ENCODE measurements around the gene STYXL2.

Gene STYXL2

GRCh38 chr1:167076136-167076710, 17.7 kb upstream of the STYXL2 start:
- H3K27ac ChIP-seq = no peak overlapping the region
- no peaks in the 10 kb centered on the region for H3K27me3 ChIP-seq

GRCh38 chr1:167077128-167077867, 16.6 kb upstream of the STYXL2 start:
- no peak overlapping the region for H3K4me2 ChIP-seq
- no peaks in the 10 kb centered on the region for H3K27me3 ChIP-seq
- no peak overlapping the region for H3K27ac ChIP-seq
- no peaks in the 10 kb centered on the region for H3K36me3 ChIP-seq
- no peaks in the 10 kb centered on the region for H3K9me3 ChIP-seq (replicated peaks in 1 of 11)
- H3K4me3 ChIP-seq = no peak overlapping the region
- no peak for TF ChIP-seq Cebpa-rat (IDR thresholded peaks at IDR 0.05)
- no peaks in the 10 kb centered on the region for H4K20me1 ChIP-seq
- H3K9ac ChIP-seq = no peak overlapping the region
- no peaks in the 10 kb centered on the region for H3K4me1 ChIP-seq

More at GRCh38 chr1:167076136-167076710, 17.7 kb upstream of the STYXL2 start:
- Histone ChIP-seq H3K4me2 (no peak overlapping the region), H3K4me1 (no peaks in the 10 kb centered on the region), H3K9ac (no peak overlapping the region), H3K9me3 (replicated peaks in 1 of 11) (no peaks in the 10 kb centered on the region), H3K36me3 (no peaks in the 10 kb centered on the region), H4K20me1 (no peaks in the 10 kb centered on the region), H3K4me3 (no peak overlapping the region)
- no peak for TF ChIP-seq Cebpa-rat (IDR thresholded peaks at IDR 0.05)

- H4K20me1 ChIP-seq = no peaks in the 10 kb centered on the region
- no peak for TF ChIP-seq Cebpa-rat (IDR thresholded peaks at IDR 0.05)
- H3K4me1 ChIP-seq = peaks cover 0 to 5% (median 0%) of the 10 kb centered on the region in 10 experiments; a peak in 6 of 20 replicates
- no peaks in the 10 kb centered on the region for H3K27me3 ChIP-seq
- H3K4me2 ChIP-seq = no peak overlapping the region
- no peaks in the 10 kb centered on the region for H3K9me3 ChIP-seq (replicated peaks in 1 of 11)
- H3K36me3 ChIP-seq = no peaks in the 10 kb centered on the region
- H3K27ac ChIP-seq = no peak overlapping the region
- no peak overlapping the region for H3K4me3 ChIP-seq
- no peak overlapping the region for H3K9ac ChIP-seq
Observed at GRCh38 chr1:167077868-167078210, 16.0 kb upstream of the STYXL2 start.

- Histone ChIP-seq H4K20me1 (no peaks in the 10 kb centered on the region), H3K36me3 (no peaks in the 10 kb centered on the region), H3K9me3 (replicated peaks in 1 of 11) (no peaks in the 10 kb centered on the region), H3K4me3 (no peak overlapping the region), H3K27ac (no peak overlapping the region), H3K4me2 (no peak overlapping the region), H3K27me3 (no peaks in the 10 kb centered on the region), H3K9ac (no peak overlapping the region), H3K4me1 (peaks cover 0 to 8% (median 0%) of the 10 kb centered on the region in 10 experiments; a peak in 6 of 20 replicates)
- TF ChIP-seq Cebpa-rat (IDR thresholded peaks at IDR 0.05) = no peak
Observed at GRCh38 chr1:167081594-167082156, 12.2 kb upstream of the STYXL2 start.

GRCh38 chr1:167082511-167083027, 11.3 kb upstream of the STYXL2 start:
- Histone ChIP-seq H3K4me1 (peaks cover 0 to 8% (median 0%) of the 10 kb centered on the region in 10 experiments; a peak in 6 of 20 replicates), H3K9ac (no peak overlapping the region), H3K27me3 (no peaks in the 10 kb centered on the region), H3K9me3 (replicated peaks in 1 of 11) (no peaks in the 10 kb centered on the region), H3K4me2 (peak overlapping the region in 5 of 11 experiments; percentile 18 to 47 (median 24); a peak in 6 of 22 replicates), H4K20me1 (no peaks in the 10 kb centered on the region), H3K27ac (no peak overlapping the region), H3K4me3 (no peak overlapping the region), H3K36me3 (no peaks in the 10 kb centered on the region)
- no peak for TF ChIP-seq Cebpa-rat (IDR thresholded peaks at IDR 0.05)

GRCh38 chr1:167083066-167083665, 10.7 kb upstream of the STYXL2 start:
- Histone ChIP-seq H3K4me2 (peak overlapping the region in 5 of 11 experiments; percentile 18 to 47 (median 24); a peak in 6 of 22 replicates), H3K9ac (no peak overlapping the region), H3K36me3 (no peaks in the 10 kb centered on the region), H3K4me1 (peaks cover 0 to 8% (median 0%) of the 10 kb centered on the region in 10 experiments; a peak in 6 of 20 replicates), H4K20me1 (no peaks in the 10 kb centered on the region), H3K4me3 (no peak overlapping the region), H3K27me3 (no peaks in the 10 kb centered on the region), H3K27ac (no peak overlapping the region), H3K9me3 (replicated peaks in 1 of 11) (no peaks in the 10 kb centered on the region)
- no peak for TF ChIP-seq Cebpa-rat (IDR thresholded peaks at IDR 0.05)

GRCh38 chr1:167083871-167084270, 10.0 kb upstream of the STYXL2 start:
- Histone ChIP-seq H3K36me3 (no peaks in the 10 kb centered on the region), H3K9ac (no peak overlapping the region), H3K27ac (no peak overlapping the region), H3K9me3 (replicated peaks in 1 of 11) (no peaks in the 10 kb centered on the region), H3K4me3 (no peak overlapping the region), H3K4me2 (no peak overlapping the region), H3K4me1 (peaks cover 0 to 8% (median 0%) of the 10 kb centered on the region in 10 experiments; a peak in 6 of 20 replicates), H4K20me1 (no peaks in the 10 kb centered on the region), H3K27me3 (no peaks in the 10 kb centered on the region)
- no peak for TF ChIP-seq Cebpa-rat (IDR thresholded peaks at IDR 0.05)

GRCh38 chr1:167084757-167085156, 9.1 kb upstream of the STYXL2 start:
- no peaks in the 10 kb centered on the region for H4K20me1 ChIP-seq
- TF ChIP-seq Cebpa-rat (IDR thresholded peaks at IDR 0.05) = no peak
- H3K27ac ChIP-seq = no peak overlapping the region
- no peaks in the 10 kb centered on the region for H3K36me3 ChIP-seq
- H3K27me3 ChIP-seq = no peaks in the 10 kb centered on the region
- peaks cover 0 to 8% (median 0%) of the 10 kb centered on the region in 10 experiments; a peak in 7 of 20 replicates for H3K4me1 ChIP-seq
- H3K9me3 ChIP-seq (replicated peaks in 1 of 11) = no peaks in the 10 kb centered on the region
- no peak overlapping the region for H3K4me3 ChIP-seq
- no peak overlapping the region for H3K4me2 ChIP-seq
- no peak overlapping the region for H3K9ac ChIP-seq

- Histone ChIP-seq H3K27ac (no peak overlapping the region), H3K9me3 (replicated peaks in 1 of 11) (no peaks in the 10 kb centered on the region), H3K36me3 (no peaks in the 10 kb centered on the region), H3K4me2 (no peak overlapping the region), H3K9ac (no peak overlapping the region), H3K4me3 (no peak overlapping the region), H4K20me1 (no peaks in the 10 kb centered on the region), H3K4me1 (peaks cover 0 to 20% (median 9%) of the 10 kb centered on the region in 10 experiments; a peak in 14 of 20 replicates), H3K27me3 (no peaks in the 10 kb centered on the region)
- no peak for TF ChIP-seq Cebpa-rat (IDR thresholded peaks at IDR 0.05)
Observed at GRCh38 chr1:167086033-167086432, 7.8 kb upstream of the STYXL2 start.

Measured in BLaER1 treated with 17β-estradiol and CSF1 and Interleukin-3, amounts not matched to agents 10 nM and 100 nM (cell line).